Osteocyte (in vitro differentiated cells): ENCODE results near the gene PSMD10. TPM values are rescaled to one million over a fixed set of nuclear protein-coding genes. Genes with fewer than 3 reads are reported as not detected.

Experiments
- DNase-seq: peaks from one replicate; pipeline ENCODE4 v3.0.0; 2021; ENCODE audit warnings: mixed read lengths; ENCODE audit not compliant: unreplicated experiment; ENCODE audit errors: extremely low spot score
- H3K27ac Mint-ChIP-seq: one replicate; pipeline ENCODE4 v1.8.0; 2021; ENCODE audit warnings: mild to moderate bottlenecking, mixed read lengths; ENCODE audit not compliant: unreplicated experiment
- H3K27me3 Mint-ChIP-seq: one replicate; pipeline ENCODE4 v1.8.0; 2021; ENCODE audit warnings: mixed read lengths; ENCODE audit not compliant: unreplicated experiment
- H3K36me3 Mint-ChIP-seq: one replicate; pipeline ENCODE4 v1.8.0; 2021; ENCODE audit warnings: mixed read lengths; ENCODE audit not compliant: unreplicated experiment
- H3K4me1 Mint-ChIP-seq: one replicate; pipeline ENCODE4 v1.8.0; 2021; ENCODE audit warnings: mixed read lengths; ENCODE audit not compliant: unreplicated experiment
- H3K4me3 Mint-ChIP-seq: one replicate; pipeline ENCODE4 v1.8.0; 2021; ENCODE audit warnings: mild to moderate bottlenecking, moderate library complexity, mixed read lengths; ENCODE audit not compliant: unreplicated experiment
- H3K9me3 Mint-ChIP-seq: one replicate; pipeline ENCODE4 v1.8.0; 2021; ENCODE audit warnings: mixed read lengths; ENCODE audit not compliant: unreplicated experiment
- total RNA-seq: library from RNA; stranded (reverse); gene quantifications from 2 replicates; pipeline ENCODE4 v1.2.1, GENCODE V29; 2021
- TF ChIP-seq, protein P1 (sequence below): fragments of 200-600 bp; sonication (generic); IDR thresholded peaks from 2 replicates; pipeline ENCODE4 v1.5.0; 2021; ENCODE audit warnings: antibody characterized with exemption, mild to moderate bottlenecking, moderate library complexity

Gene PSMD10
- total RNA-seq, 1 donor from 2014 or later: 81.7 TPM

DNA sequence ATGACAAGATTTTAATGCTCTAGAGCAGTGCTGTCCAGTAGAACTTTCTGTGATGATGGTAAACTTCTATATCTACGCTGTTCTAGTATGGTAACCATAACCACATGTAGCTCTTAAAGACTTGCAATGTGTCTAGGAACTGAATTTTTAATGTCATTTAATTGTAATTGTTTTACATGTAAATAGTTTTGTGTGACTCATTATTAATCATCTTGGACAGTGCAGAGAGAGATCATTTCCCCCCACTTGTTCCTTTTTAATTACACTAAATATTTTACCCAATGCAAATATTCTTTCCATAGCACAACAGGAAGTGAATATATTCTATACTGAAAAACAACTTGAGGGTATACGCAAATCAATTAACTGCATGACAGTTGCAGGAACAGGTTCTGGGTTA, 6.0 kb upstream of the PSMD10 start:
- Mint-ChIP-seq H3K27me3 (no peaks in the 10 kb centered on the region), H3K4me3 (no peak overlapping the region), H3K9me3 (peaks cover 3% of the 10 kb centered on the region), H3K4me1 (peaks cover 2% of the 10 kb centered on the region), H3K36me3 (no peaks in the 10 kb centered on the region), H3K27ac (no peak overlapping the region)
- TF ChIP-seq, protein P1, sequence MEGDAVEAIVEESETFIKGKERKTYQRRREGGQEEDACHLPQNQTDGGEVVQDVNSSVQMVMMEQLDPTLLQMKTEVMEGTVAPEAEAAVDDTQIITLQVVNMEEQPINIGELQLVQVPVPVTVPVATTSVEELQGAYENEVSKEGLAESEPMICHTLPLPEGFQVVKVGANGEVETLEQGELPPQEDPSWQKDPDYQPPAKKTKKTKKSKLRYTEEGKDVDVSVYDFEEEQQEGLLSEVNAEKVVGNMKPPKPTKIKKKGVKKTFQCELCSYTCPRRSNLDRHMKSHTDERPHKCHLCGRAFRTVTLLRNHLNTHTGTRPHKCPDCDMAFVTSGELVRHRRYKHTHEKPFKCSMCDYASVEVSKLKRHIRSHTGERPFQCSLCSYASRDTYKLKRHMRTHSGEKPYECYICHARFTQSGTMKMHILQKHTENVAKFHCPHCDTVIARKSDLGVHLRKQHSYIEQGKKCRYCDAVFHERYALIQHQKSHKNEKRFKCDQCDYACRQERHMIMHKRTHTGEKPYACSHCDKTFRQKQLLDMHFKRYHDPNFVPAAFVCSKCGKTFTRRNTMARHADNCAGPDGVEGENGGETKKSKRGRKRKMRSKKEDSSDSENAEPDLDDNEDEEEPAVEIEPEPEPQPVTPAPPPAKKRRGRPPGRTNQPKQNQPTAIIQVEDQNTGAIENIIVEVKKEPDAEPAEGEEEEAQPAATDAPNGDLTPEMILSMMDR: no peak
- no peak for DNase-seq

DNA sequence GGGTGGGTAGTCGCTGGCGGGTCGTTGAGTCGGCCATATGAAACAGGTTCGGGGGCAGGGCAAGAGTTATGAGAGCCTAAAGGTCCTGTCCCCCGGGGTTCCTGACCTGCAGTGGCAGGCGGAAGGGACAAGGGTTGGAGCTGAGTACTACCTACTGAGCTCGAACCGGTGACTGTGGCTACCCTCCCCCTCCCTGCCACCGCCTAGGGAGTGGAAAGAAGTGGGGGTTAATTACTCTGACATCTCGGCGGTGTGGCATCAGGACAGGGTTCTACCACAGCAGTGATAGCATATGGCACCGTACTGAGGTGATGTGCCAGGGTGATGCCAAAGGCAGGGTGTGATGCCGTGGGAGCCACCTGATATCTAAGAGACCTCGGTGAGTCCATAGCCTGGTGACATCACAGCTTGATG, 543 bp upstream of the PSMD10 start:
- Mint-ChIP-seq H3K27me3 (no peaks in the 10 kb centered on the region), H3K4me3 (no peak overlapping the region), H3K4me1 (peaks cover 13% of the 10 kb centered on the region), H3K27ac (no peak overlapping the region), H3K36me3 (peaks cover 10% of the 10 kb centered on the region), H3K9me3 (no peaks in the 10 kb centered on the region)
- TF ChIP-seq, protein P1: no peak
- no peak for DNase-seq

DNA sequence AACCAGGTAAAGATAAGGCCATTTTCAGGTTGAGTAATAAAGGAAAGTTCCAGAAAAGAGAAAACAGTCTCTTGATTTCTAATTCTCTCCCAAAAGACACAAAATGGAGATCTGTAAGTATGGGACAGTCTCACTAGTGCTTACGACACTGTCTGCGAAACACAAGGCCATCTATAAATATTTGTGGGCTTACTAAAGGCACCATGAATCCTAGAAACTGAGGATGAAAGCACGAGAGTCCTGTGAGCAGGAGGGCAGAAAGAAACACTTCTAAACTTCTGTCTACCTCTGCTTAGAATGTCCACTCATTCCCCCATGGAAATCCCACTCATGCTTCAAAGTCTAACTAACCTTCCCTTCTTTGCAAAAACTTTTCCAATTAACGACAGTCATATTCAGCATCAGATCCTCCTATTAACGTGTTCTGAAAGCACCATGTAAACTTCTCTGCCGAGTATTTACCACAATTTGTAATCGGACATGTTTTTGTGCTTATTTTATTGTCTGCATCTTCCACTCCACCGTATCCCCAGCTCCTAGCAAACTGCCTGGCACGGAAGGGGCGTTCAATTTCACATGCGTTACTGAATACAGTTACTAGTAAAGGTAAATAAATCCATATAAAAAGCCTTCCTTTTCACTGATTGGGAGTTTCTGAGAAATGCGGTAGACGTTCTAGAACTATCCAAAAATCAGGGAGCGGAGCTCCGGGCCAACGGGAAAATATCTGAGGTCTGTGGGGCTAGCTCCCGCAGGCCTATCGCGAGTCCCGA, 665 bp downstream of the PSMD10 start:
- H3K27ac Mint-ChIP-seq: no peak overlapping the region
- no peaks in the 10 kb centered on the region for H3K27me3 Mint-ChIP-seq
- no peaks in the 10 kb centered on the region for H3K9me3 Mint-ChIP-seq
- DNase-seq: no peak
- peaks cover 13% of the 10 kb centered on the region for H3K4me1 Mint-ChIP-seq
- H3K4me3 Mint-ChIP-seq: no peak overlapping the region
- TF ChIP-seq, protein P1: no peak
- H3K36me3 Mint-ChIP-seq: peaks cover 17% of the 10 kb centered on the region

DNA sequence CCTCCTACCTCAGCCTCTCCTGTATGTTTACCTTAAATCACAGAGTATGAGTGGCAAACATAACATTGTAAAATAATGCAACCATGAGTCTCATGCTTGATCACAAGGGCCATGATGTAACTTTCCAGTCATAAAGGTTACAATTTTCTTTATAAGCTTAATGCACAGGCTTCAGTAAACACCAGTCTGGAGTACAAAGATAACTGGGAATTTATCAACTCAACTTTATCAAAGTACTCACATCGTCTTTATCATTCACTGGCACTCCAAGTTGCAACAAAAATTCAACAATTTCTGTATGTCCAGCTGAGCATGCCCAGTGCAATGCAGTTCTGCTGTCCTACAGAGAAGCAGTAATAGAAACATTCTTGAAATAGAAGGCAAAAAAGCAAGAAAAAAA, 2.8 kb downstream of the PSMD10 start:
- H3K4me3 Mint-ChIP-seq: no peak overlapping the region

DNA sequence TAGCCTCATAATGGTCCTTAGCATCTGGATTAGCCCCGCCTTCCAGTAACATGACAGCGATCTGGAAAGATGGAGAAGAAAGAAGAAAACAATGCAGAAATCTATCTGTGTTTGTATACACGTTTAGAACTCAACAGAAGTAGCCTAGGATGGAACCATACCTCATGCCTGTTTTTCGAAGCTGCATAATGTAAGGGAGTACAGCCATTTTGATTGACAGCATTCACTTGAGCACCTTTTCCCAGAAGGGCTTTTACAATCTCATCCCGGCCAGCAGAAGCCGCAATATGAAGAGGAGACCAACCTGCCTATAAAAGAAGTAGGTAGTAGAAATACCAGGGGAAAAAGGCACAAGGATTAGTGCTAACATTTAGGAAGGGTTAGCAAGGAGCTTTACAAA, 3.5 kb downstream of the PSMD10 start:
- Mint-ChIP-seq H3K4me1 (peaks cover 12% of the 10 kb centered on the region), H3K4me3 (no peak overlapping the region), H3K27ac (no peak overlapping the region), H3K27me3 (no peaks in the 10 kb centered on the region), H3K9me3 (no peaks in the 10 kb centered on the region), H3K36me3 (peaks cover 33% of the 10 kb centered on the region)
- no peak for DNase-seq
- TF ChIP-seq, protein P1: no peak

More for the DNA sequence above, 2.8 kb downstream of the PSMD10 start:
- H3K27ac Mint-ChIP-seq: no peak overlapping the region
- H3K4me1 Mint-ChIP-seq: peaks cover 13% of the 10 kb centered on the region
- TF ChIP-seq, protein P1: no peak
- no peaks in the 10 kb centered on the region for H3K9me3 Mint-ChIP-seq
- DNase-seq: no peak
- peaks cover 29% of the 10 kb centered on the region for H3K36me3 Mint-ChIP-seq
- H3K27me3 Mint-ChIP-seq: no peaks in the 10 kb centered on the region
